Activated T-helper 2 cell treated with anti-CD3 and anti-CD28 coated beads, Interferon-gamma antibody, Interleukin-2, Interleukin-4, amounts not matched to agents 10 μg/mL and 5 μg/mL and 100 μg/mL, durations not matched to agents 14 hours and 24 hours and 36 hours (primary cell): Measurements from ENCODE around the gene IL15. TPM values are rescaled to one million over a fixed set of nuclear protein-coding genes. Genes with fewer than 3 reads are reported as not detected.

Experiments
- DNase-seq: peaks from one replicate; pipeline ENCODE4 v3.0.0; 2021; ENCODE audit warnings: low spot score
- H3K27ac Mint-ChIP-seq: one replicate; pipeline ENCODE4 v1.8.0; 2021; ENCODE audit warnings: mixed read lengths
- H3K27me3 Mint-ChIP-seq: one replicate; pipeline ENCODE4 v1.8.0; 2021; ENCODE audit warnings: low read depth, mixed read lengths
- H3K36me3 Mint-ChIP-seq: one replicate; pipeline ENCODE4 v1.8.0; 2021; ENCODE audit warnings: low read depth, mixed read lengths
- H3K4me1 Mint-ChIP-seq: one replicate; pipeline ENCODE4 v1.8.0; 2021; ENCODE audit warnings: low read depth, mixed read lengths
- H3K4me3 Mint-ChIP-seq: one replicate; pipeline ENCODE4 v1.8.0; 2021; ENCODE audit warnings: low read depth, mild to moderate bottlenecking, moderate library complexity, mixed read lengths
- H3K9me3 Mint-ChIP-seq: one replicate; pipeline ENCODE4 v1.8.0; 2021; ENCODE audit warnings: mixed read lengths
- intact Hi-C: fragments of 100-400 bp; cut with micrococcal nuclease; formaldehyde crosslinking; loops from one replicate; pipeline ENCODE4 v1.15.1; 2023
- total RNA-seq: library from RNA; stranded (reverse); gene quantifications from 2 replicates; pipeline ENCODE4 v1.2.3, GENCODE V29; 2022

Gene IL15
- total RNA-seq, 1 donor from 2014 or later: 0.59 TPM

DNA sequence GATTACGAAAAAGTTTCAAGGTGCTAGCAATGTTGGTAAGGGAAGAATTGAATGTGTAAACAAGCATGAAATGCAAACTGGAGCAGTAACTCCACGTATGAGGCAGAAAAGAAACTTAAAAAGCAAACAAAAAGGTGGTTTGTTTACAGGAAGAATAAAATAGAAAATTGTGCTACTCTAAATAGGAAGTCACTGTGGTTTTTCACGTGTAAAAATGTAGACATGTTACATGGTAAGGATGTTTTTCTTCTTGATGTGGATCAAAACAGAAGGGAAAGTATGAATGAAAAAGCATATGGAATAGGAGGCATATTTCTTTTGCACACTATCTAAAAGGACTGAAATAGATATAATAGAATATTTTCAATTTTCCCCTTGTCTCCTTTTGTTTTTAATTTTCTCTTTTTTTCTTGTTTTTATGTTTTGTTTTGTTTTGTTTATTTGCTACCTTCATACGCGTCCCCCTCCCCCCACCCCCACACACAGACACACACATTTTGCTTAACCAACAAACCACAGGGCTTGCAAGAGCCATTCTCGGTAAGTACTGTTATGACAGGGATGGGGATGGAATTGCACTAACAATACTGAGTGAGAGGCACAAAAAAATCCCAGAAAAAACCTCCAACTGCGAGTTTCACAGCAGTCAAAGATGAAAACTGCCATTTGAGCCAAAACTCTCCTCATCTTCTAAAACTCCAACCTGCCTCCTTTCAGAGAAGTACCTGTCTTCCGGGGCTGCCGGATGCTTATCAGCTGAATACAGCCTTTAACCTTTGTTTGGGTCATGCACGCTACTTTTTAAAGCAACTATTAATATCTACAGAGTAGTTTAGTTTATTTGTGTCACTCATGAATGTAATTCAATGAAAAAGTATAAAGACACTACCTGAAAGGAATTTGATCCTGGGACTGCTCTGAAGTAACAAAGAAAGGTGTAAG lies 135.8 kb downstream of the IL15 start:
- peaks cover 3% of the 10 kb centered on the region for H3K27me3 Mint-ChIP-seq
- H3K9me3 Mint-ChIP-seq: no peaks in the 10 kb centered on the region
- H3K4me3 Mint-ChIP-seq: no peak overlapping the region
- peaks cover 13% of the 10 kb centered on the region for H3K4me1 Mint-ChIP-seq
- DNase-seq: no peak
- peak overlapping the region; percentile 55 for H3K27ac Mint-ChIP-seq
- H3K36me3 Mint-ChIP-seq: no peaks in the 10 kb centered on the region
- intact Hi-C loops: loop anchor here (5.0 kb wide), 1 partner anchor 65 kb away; no protein-coding TSS in a partner anchor

DNA sequence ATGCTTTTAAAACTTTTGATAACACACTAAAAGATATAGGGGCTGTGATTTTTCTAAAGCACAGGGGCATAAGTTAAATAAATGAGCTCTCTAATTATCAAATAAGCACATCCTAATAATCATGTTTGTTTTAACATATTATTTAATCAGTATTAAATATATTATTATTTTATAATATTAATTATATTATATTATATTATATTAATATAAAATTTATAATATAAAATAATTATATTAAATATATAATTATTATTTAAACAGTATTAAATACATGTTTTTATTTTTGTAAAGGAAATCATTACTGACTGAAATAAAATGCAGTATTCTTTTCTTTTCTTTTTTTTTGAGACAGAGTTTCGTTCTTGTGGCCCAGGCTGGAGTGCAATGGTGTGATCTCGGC lies 136.5 kb downstream of the IL15 start:
- Mint-ChIP-seq H3K9me3 (no peaks in the 10 kb centered on the region), H3K27ac (no peak overlapping the region), H3K4me1 (peaks cover 13% of the 10 kb centered on the region), H3K27me3 (peaks cover 3% of the 10 kb centered on the region), H3K4me3 (no peak overlapping the region), H3K36me3 (no peaks in the 10 kb centered on the region)
- intact Hi-C loops: loop anchor here (5.0 kb wide), 1 partner anchor 66 kb away; no protein-coding TSS in a partner anchor
- no peak for DNase-seq

DNA sequence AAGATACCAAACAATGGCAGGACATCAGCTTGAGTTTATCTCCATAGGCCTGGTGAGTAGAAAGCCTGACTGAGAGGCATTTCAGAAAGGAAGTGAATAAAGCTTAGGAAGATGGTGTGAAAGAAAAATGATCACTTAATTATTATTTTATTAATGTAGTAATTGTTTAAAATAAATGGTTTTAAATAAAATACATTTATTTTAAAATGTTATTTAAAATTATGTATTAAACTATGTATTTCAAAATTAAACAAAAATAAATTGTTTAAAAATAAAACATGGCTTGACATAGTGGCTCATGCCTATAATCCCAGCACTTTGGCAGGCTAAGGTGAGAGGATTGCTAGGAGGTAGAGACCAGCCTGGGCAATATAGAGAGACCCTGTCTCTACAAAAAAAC lies 145.8 kb downstream of the IL15 start:
- no peaks in the 10 kb centered on the region for H3K4me1 Mint-ChIP-seq
- intact Hi-C loops: no loop called here
- H3K36me3 Mint-ChIP-seq: no peaks in the 10 kb centered on the region
- no peaks in the 10 kb centered on the region for H3K27me3 Mint-ChIP-seq
- H3K27ac Mint-ChIP-seq: no peak overlapping the region
- H3K9me3 Mint-ChIP-seq: no peaks in the 10 kb centered on the region
- DNase-seq: no peak
- H3K4me3 Mint-ChIP-seq: no peak overlapping the region
